WI38 (cell line): ENCODE data around the gene SMIM31.

Experiments used
- H3K4me3 ChIP-seq: 2 replicates; pipeline ENCODE4 v1.5.1; 2011; ENCODE audit warnings: low read depth, mild to moderate bottlenecking, control low read depth, low read length
- TF ChIP-seq, protein P1 (sequence below): IDR thresholded peaks from 2 replicates; pipeline ENCODE4 v1.5.1; 2012; ENCODE audit warnings: low read depth, mild to moderate bottlenecking, control low read depth, low read length

Gene SMIM31

GRCh38 chr4:164803702-164804101, 49.8 kb downstream of the SMIM31 start:
- TF ChIP-seq, protein P1, sequence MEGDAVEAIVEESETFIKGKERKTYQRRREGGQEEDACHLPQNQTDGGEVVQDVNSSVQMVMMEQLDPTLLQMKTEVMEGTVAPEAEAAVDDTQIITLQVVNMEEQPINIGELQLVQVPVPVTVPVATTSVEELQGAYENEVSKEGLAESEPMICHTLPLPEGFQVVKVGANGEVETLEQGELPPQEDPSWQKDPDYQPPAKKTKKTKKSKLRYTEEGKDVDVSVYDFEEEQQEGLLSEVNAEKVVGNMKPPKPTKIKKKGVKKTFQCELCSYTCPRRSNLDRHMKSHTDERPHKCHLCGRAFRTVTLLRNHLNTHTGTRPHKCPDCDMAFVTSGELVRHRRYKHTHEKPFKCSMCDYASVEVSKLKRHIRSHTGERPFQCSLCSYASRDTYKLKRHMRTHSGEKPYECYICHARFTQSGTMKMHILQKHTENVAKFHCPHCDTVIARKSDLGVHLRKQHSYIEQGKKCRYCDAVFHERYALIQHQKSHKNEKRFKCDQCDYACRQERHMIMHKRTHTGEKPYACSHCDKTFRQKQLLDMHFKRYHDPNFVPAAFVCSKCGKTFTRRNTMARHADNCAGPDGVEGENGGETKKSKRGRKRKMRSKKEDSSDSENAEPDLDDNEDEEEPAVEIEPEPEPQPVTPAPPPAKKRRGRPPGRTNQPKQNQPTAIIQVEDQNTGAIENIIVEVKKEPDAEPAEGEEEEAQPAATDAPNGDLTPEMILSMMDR, result no peak
- H3K4me3 ChIP-seq, result no peak overlapping the region

- TF ChIP-seq, protein P1, result no peak
- H3K4me3 ChIP-seq, result no peak overlapping the region
These were observed 53.7 kb downstream of the SMIM31 start for GRCh38 chr4:164807611-164808010.

DNA sequence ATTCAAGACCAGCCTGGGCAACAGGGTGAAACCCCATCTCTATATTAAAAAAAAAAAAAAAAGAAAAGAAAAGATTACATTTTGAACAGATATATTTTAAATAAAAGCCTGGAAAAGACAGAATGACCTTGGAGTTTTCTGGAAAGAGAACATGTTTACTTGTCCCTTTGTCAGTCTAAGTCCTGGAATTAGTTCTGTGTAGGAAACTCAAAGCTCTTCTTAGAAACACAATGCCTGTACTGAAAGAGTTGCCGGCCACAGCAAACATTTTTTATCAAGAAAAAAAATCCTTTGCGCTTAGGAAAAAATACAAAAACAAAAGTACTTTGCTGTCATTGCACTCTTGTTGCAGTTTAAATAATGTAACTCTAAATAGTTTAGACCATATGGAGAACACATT, 59.6 kb downstream of the SMIM31 start:
- TF ChIP-seq, protein P1, result no peak

GRCh38 chr4:164815711-164816110, 61.8 kb downstream of the SMIM31 start:
- TF ChIP-seq, protein P1, result no peak
- no peak overlapping the region for H3K4me3 ChIP-seq

More for the DNA sequence above, 59.6 kb downstream of the SMIM31 start:
- no peak overlapping the region for H3K4me3 ChIP-seq

GRCh38 chr4:164819366-164819765, 65.4 kb downstream of the SMIM31 start:
- TF ChIP-seq, protein P1, result no peak
- no peak overlapping the region for H3K4me3 ChIP-seq

- TF ChIP-seq, protein P1, result no peak
- no peak overlapping the region for H3K4me3 ChIP-seq
These were observed 67.8 kb downstream of the SMIM31 start for GRCh38 chr4:164821711-164822110.

GRCh38 chr4:164824581-164824980, 70.7 kb downstream of the SMIM31 start:
- no peak overlapping the region for H3K4me3 ChIP-seq
- TF ChIP-seq, protein P1, result no peak
